ENCODE results near the gene PLXNA4.

Gene PLXNA4

GRCh38 chr7:132345543-132346129 is 230.6 kb downstream of the PLXNA4 start:
- no peak for DNase-seq

- DNase-seq = no peak
Measured at GRCh38 chr7:132345030-132345429, 231.2 kb downstream of the PLXNA4 start.

GRCh38 chr7:132343199-132343598 is 233.1 kb downstream of the PLXNA4 start:
- no peak for DNase-seq

GRCh38 chr7:132337450-132338080 is 238.7 kb downstream of the PLXNA4 start:
- DNase-seq = no peak

- no peak for DNase-seq
Measured at GRCh38 chr7:132336797-132337196, 239.5 kb downstream of the PLXNA4 start.

GRCh38 chr7:132333301-132333700 is 243.0 kb downstream of the PLXNA4 start:
- no peak for DNase-seq

GRCh38 chr7:132328760-132329159 is 247.5 kb downstream of the PLXNA4 start:
- no peak for DNase-seq

- no peak for DNase-seq
Measured at GRCh38 chr7:132328047-132328620, 248.1 kb downstream of the PLXNA4 start.

GRCh38 chr7:132326878-132327589 is 249.2 kb downstream of the PLXNA4 start:
- no peak for DNase-seq

- DNase-seq = no peak
Measured at GRCh38 chr7:132322970-132323369, 253.3 kb downstream of the PLXNA4 start.

GRCh38 chr7:132321387-132321786 is 254.9 kb downstream of the PLXNA4 start:
- no peak for DNase-seq

GRCh38 chr7:132319481-132319880 is 256.8 kb downstream of the PLXNA4 start:
- DNase-seq = no peak

GRCh38 chr7:132318352-132319318 is 257.6 kb downstream of the PLXNA4 start:
- peak; percentile 58 for DNase-seq

- DNase-seq = no peak
Measured at GRCh38 chr7:132317701-132318351, 258.4 kb downstream of the PLXNA4 start.

GRCh38 chr7:132312531-132313055 is 263.7 kb downstream of the PLXNA4 start:
- DNase-seq = no peak

- no peak for DNase-seq
Measured at GRCh38 chr7:132311733-132312132, 264.5 kb downstream of the PLXNA4 start.

- DNase-seq = no peak
Measured at GRCh38 chr7:132309102-132309805, 267.0 kb downstream of the PLXNA4 start.

- no peak for DNase-seq
Measured at GRCh38 chr7:132307465-132307864, 268.8 kb downstream of the PLXNA4 start.

- no peak for DNase-seq
Measured at GRCh38 chr7:132300599-132301277, 275.5 kb downstream of the PLXNA4 start.

GRCh38 chr7:132298790-132299189 is 277.5 kb downstream of the PLXNA4 start:
- DNase-seq = no peak

GRCh38 chr7:132296820-132297219 is 279.4 kb downstream of the PLXNA4 start:
- no peak for DNase-seq
